Central memory CD4-positive, alpha-beta T cell (primary cell): ENCODE data around the gene ROR1.

Experiments used
- DNase-seq: peaks from one replicate; pipeline ENCODE4 v3.0.0; 2022
- total RNA-seq, 3 experiments: gene quantifications; one replicate each; lab custom pipeline; 2026; lab: John Stamatoyannopoulos, UW

ROR1 gene
- total RNA-seq = 0.11 to 0.19 (median 0.14) reads per million in 3 experiments

DNA sequence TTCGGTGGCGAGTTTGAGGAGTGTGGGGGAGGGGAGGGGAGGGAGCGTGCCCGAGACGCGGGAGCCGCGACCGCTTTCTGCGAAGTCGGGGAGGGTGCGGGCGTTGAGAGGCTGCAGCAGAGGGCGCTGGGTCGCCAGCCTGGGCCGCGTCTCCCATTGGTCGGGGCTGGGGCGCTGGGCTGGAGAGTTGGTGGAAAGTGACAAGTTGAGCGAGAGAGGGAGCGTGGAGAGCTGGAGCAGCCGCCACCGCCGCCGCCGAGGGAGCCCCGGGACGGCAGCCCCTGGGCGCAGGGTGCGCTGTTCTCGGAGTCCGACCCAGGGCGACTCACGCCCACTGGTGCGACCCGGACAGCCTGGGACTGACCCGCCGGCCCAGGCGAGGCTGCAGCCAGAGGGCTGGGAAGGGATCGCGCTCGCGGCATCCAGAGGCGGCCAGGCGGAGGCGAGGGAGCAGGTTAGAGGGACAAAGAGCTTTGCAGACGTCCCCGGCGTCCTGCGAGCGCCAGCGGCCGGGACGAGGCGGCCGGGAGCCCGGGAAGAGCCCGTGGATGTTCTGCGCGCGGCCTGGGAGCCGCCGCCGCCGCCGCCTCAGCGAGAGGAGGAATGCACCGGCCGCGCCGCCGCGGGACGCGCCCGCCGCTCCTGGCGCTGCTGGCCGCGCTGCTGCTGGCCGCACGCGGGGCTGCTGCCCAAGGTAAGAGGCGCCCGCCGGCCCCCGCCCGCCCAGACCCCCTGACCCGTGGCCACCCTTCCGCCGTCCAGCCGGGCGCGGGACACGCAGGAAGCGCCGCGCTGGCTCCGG is at the start of gene ROR1:
Gene ROR1, plus strand, starts transcription at position 203 of the 802 bp plus-strand sequence.
- DNase-seq = peak; percentile 2

GRCh38 chr1:63724375-63724899 is 49.4 kb upstream of the ROR1 start:
- DNase-seq = no peak

GRCh38 chr1:63728611-63729226 is 45.1 kb upstream of the ROR1 start:
- DNase-seq = no peak

DNA sequence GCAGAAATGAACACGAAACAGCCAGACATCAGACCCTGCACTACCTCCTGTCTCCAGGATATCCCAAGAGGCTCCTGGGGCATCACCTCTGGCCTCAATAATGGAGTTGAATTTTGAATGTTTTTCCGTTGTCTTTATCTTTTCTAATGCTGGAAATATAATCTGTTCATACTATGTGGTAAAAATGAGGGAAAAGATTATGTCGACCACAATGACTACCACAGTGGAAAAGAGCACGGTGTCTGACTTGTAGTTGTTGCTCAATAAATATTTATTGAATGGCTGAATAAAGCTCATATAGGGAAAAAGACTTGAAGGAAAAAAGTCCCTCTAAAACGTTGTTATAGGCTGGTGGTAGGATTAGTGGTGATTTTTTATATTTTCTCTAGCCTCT is 44.6 kb upstream of the ROR1 start:
- DNase-seq = no peak

DNA sequence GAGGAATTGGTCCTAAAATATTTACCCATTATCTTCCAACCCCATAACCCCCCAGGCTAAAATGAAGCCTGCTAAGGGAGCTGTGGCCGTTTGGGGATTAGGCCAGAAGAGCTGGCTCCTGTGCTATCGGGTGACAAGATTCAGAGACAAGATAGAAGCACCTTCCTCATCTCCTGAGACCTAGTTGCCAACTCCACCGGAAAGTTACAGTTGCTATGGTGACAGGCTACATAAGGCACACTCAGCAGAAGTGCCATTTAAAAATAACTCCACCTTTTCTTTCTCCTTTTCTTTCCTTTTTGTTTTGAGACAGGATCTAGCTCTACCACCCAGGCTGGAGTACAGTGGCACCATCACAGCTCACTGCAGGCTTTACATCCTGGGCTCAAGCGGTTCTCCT is 43.6 kb upstream of the ROR1 start:
- no peak for DNase-seq

GRCh38 chr1:63731117-63732043 is 42.4 kb upstream of the ROR1 start:
- DNase-seq = no peak

DNA sequence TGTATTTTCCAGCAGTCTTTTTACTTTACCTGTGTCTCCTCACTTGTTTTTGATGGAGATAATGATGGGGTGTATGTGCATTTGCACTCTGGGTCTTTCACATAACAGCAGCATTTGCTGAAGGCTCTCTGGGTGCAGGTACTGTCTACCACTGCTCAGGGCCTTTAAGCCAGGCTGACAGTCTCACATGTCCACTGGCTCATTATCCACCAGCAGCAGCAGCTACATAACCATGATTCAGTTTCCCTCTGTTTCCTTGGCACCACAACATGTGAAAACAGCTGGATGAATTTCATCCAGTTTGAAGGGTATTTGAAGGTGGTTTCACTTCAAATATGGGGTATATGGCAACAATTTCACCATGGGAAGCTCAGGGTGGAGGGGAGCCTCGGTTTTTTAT is 41.2 kb upstream of the ROR1 start:
- no peak for DNase-seq

- DNase-seq = no peak
Measured at GRCh38 chr1:63738772-63739171, 35.0 kb upstream of the ROR1 start.

GRCh38 chr1:63739452-63739851 is 34.4 kb upstream of the ROR1 start:
- DNase-seq = no peak

DNA sequence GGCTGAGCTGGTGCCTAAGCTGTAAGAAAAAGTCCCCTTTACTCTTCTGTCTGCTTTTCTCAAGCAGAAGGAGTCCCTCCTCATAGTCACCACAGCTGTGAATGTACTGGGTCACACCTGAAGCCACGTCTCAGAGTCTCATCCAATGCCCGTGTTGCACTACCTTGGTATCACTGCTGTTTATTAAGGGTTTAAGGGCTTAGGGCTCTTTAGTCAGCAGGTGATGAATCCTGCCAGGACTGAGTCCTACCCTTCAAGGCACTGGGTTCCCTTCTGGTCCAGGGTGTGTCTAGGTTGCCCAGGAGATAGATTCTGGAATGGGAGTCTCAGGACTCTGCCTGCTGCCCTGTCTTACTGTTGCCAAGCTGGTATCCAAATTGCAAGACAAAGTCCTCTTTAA is 33.4 kb upstream of the ROR1 start:
- no peak for DNase-seq

- no peak for DNase-seq
Measured at GRCh38 chr1:63742526-63742925, 31.3 kb upstream of the ROR1 start.

- no peak for DNase-seq
Measured at GRCh38 chr1:63743781-63744180, 30.0 kb upstream of the ROR1 start.

DNA sequence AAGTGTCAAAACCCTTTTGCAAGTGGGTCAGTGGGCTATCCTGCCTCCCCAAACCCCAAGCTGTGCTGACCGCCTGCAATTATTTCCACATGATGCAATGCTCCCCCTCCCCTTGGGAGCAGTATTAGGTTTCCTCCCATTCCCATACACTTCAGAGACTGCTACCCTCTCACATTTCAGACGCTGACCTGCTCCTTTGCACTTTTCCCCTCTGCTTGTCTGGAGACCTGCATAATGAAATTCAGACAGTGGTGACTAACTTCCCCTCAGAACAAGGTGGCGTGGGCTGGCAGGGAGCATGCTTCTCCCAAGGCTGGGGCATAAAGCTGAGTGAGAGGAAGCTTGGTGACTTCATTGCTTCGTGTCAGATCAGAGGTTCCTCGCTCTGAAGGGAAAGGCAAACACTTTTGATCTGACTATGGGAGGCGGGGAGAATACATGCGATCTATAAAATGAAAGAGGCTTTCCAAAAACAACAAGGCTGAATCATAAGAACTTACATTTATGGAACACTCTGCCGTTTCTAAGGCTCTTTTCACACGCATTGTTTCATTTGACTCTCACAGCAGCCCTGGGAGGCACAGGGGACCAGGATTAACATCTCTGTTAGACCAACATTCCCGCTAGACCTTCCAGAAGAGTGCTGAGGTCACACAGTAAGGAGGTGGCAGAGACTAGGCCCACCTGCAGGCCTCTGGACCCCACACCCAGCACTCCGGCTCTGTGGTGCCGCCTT is 27.5 kb upstream of the ROR1 start:
- DNase-seq = no peak

GRCh38 chr1:63747445-63747844 is 26.4 kb upstream of the ROR1 start:
- DNase-seq = no peak

DNA sequence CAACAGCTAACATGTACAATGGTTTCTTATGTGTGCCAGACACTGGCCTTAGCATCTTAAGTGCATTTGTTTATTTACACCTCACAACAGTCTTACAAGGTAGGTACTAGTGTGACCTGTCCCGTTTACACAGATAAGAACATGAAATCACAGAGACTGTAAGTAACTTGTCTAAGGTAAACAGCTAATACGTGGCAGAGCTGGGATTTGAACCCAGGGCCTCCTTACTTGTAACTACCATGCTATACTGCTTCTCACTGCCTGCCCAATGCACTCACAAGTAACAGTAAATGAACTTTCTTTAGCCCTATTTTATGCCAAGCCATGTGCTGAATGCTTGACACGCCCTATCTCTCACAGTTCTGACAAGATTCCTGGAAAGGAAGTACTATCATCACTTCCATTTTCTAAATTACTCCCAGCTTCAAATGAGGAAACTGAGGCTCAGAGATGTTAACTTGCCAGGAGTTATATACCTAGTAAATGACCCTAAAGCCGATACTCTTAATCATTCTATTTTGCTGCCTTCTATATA is 25.7 kb upstream of the ROR1 start:
- no peak for DNase-seq

- DNase-seq = no peak
Measured at GRCh38 chr1:63748641-63749040, 25.2 kb upstream of the ROR1 start.

- no peak for DNase-seq
Measured at GRCh38 chr1:63750721-63751120, 23.1 kb upstream of the ROR1 start.

GRCh38 chr1:63752176-63752575 is 21.6 kb upstream of the ROR1 start:
- DNase-seq = no peak

- DNase-seq = no peak
Measured at GRCh38 chr1:63753591-63753990, 20.2 kb upstream of the ROR1 start.

DNA sequence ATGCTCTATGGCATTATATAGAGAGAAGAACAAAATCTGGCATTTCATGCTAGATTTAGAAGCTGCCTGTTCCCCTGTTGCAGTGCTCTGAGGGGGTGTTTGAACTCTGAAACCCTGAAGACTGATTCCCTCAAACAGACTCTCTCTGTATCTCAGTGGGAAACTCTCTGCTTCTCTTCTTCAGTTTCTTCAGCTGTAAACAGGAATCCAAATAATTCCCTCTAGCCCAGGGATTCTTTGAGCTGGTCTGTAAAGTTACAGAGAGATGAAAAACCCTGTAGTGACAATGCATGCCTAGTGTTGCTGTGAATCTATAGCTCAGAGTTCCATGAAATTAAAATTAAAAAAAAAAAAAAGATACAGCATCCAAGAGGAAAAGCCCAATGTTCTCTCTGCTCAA is 17.0 kb upstream of the ROR1 start:
- DNase-seq = no peak

GRCh38 chr1:63757334-63757733 is 16.5 kb upstream of the ROR1 start:
- DNase-seq = no peak

DNA sequence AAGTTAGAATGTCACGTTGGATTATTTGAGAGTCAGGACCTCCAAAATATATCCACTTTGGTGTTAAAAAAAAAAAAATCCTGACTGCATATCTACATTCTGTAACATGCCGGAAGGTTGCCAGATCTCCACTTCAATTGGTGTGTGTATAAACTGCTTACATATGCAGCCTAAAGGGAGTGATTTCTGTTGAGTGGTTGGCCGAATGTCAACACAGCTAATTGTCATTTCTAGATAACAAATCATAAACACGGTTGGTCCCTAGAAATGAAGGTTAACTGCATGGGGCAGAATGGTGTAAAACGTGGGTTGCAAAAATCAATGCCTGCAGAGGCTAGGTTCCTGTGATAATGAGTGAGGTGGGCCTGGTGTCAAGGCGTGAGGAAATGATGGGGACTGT is 15.0 kb upstream of the ROR1 start:
- DNase-seq = no peak
